Epithelial cell of esophagus (primary cell): ENCODE results near the gene WDFY3.
"Not testable (repeated sequence)": the region's sequence is repeated elsewhere in the genome, so short reads cannot be mapped to it uniquely, and the experiment has no call there.

Experiments
- DNase-seq: peaks from one replicate; pipeline ENCODE4 v3.0.0; 2010; ENCODE audit warnings: low read depth
- H3K4me3 ChIP-seq: 2 replicates; pipeline ENCODE4 v1.5.1; 2011; ENCODE audit warnings: mild to moderate bottlenecking, low read length, control low read depth
- TF ChIP-seq, protein P1 (sequence below): IDR thresholded peaks from 2 replicates; pipeline ENCODE4 v1.5.1; 2011; ENCODE audit warnings: low read depth, mild to moderate bottlenecking, low read length, control low read depth, inconsistent platforms; ENCODE audit not compliant: insufficient read depth; ENCODE audit errors: missing control alignments

Gene WDFY3

DNA sequence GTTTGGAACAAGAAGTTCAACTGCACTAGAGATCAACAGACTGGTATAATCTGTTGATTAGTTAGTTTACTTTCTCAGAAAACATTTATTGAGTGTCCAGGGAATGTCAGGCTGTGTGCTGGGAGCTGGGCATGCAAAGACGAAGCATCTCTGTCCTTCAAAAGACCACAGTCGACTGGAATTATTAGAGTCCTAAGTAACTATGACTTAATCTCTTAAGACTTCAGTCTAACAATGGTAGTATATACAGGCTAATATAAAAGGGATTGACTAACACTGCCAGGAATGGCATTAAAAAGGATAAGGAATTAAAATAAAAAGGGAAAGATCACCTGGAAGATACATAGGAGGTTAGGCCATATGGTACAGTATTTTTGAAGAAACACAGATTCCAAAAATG, 128.7 kb downstream of the WDFY3 start:
- TF ChIP-seq, protein P1, sequence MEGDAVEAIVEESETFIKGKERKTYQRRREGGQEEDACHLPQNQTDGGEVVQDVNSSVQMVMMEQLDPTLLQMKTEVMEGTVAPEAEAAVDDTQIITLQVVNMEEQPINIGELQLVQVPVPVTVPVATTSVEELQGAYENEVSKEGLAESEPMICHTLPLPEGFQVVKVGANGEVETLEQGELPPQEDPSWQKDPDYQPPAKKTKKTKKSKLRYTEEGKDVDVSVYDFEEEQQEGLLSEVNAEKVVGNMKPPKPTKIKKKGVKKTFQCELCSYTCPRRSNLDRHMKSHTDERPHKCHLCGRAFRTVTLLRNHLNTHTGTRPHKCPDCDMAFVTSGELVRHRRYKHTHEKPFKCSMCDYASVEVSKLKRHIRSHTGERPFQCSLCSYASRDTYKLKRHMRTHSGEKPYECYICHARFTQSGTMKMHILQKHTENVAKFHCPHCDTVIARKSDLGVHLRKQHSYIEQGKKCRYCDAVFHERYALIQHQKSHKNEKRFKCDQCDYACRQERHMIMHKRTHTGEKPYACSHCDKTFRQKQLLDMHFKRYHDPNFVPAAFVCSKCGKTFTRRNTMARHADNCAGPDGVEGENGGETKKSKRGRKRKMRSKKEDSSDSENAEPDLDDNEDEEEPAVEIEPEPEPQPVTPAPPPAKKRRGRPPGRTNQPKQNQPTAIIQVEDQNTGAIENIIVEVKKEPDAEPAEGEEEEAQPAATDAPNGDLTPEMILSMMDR, result no peak
- DNase-seq, result peak; percentile 4
- H3K4me3 ChIP-seq, result no peak overlapping the region

DNA sequence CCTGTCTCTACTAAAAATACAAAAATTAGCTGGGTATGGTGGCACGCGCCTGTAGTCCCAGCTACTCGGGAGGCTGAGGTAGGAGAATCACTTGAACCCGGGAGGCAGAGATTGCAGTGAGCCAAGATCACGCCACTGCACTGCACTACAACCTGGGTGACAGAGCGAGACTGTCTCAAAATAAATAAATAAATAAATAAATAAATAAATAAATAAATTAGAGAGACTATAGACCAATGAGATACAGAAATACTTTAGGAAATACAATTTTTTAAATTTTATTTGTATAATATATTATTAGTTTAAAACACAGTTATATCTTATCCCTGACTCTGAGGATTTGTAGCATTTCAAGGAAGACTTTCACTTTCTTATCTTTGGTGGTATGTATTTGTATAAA, 136.9 kb downstream of the WDFY3 start:
- DNase-seq, H3K4me3 ChIP-seq: not testable (repeated sequence)

- H3K4me3 ChIP-seq, result no peak overlapping the region
- TF ChIP-seq, protein P1, result no peak
- DNase-seq, result no peak
These were observed 139.8 kb downstream of the WDFY3 start for GRCh38 chr4:84826681-84827080.

- no peak for DNase-seq
- TF ChIP-seq, protein P1, result no peak
- H3K4me3 ChIP-seq, result no peak overlapping the region
These were observed 140.7 kb downstream of the WDFY3 start for GRCh38 chr4:84825701-84826341.

DNA sequence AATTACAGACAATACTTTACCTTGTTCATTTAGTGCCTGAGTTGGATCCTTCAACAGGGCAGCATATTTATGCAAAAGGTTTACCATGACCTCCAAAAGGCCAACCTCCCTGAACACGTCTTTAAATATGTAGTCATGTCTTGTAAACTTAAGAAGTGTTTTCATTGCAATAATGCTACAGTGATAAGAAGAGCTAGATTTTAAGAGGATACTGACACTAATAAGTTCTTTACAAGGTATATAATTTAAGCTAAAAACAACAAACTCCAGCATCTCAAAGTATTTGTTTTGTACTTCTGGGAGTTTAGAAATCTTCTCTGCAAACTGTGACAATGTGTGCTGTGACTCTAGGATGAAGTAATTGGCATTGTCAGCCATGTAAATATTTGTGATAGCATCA, 145.4 kb downstream of the WDFY3 start:
- no peak for DNase-seq
- TF ChIP-seq, protein P1, result no peak
- no peak overlapping the region for H3K4me3 ChIP-seq

- TF ChIP-seq, protein P1, result no peak
- no peak overlapping the region for H3K4me3 ChIP-seq
- DNase-seq, result peak; percentile 94
These were observed 152.3 kb downstream of the WDFY3 start for GRCh38 chr4:84814094-84814750.

- DNase-seq, result no peak
- H3K4me3 ChIP-seq, result no peak overlapping the region
- TF ChIP-seq, protein P1, result no peak
These were observed 156.5 kb downstream of the WDFY3 start for GRCh38 chr4:84809946-84810345.
